NCI-H1694 treated with DMSO at 0.1 percent for 48 hours (cell line): ENCODE results near the gene MIPEP.
"Not testable (repeated sequence)": the region's sequence is repeated elsewhere in the genome, so short reads cannot be mapped to it uniquely, and the experiment has no call there.

Experiments used
- DNase-seq: peaks from one replicate; lab custom pipeline; 2025; lab: John Stamatoyannopoulos, UW

Gene MIPEP

GRCh38 chr13:23749288-23749873 lies 139.8 kb downstream of the MIPEP start:
- DNase-seq: no peak

GRCh38 chr13:23748109-23748990 lies 140.8 kb downstream of the MIPEP start:
- DNase-seq: no peak

DNA sequence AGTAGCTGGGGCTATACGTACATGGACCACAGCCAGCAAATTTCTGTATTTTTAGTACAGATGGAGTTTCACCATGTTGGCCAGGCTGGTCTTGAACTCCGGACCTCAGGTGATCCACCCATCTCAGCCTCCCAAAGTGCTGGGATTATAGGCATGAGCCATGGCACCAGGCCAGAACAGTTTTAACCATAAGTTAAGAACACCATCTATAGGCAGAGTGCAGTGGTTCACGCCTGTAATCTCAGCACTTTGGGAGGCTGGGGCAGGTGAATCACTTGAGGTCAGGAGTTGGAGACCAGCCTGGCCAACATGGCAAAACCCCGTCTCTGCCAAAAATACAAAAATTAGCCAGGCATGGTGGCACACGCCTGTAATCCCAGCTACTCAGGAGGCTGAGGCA lies 143.1 kb downstream of the MIPEP start:
- DNase-seq: not testable (repeated sequence)

- no peak for DNase-seq
Measured at GRCh38 chr13:23744315-23744714, 144.9 kb downstream of the MIPEP start.

DNA sequence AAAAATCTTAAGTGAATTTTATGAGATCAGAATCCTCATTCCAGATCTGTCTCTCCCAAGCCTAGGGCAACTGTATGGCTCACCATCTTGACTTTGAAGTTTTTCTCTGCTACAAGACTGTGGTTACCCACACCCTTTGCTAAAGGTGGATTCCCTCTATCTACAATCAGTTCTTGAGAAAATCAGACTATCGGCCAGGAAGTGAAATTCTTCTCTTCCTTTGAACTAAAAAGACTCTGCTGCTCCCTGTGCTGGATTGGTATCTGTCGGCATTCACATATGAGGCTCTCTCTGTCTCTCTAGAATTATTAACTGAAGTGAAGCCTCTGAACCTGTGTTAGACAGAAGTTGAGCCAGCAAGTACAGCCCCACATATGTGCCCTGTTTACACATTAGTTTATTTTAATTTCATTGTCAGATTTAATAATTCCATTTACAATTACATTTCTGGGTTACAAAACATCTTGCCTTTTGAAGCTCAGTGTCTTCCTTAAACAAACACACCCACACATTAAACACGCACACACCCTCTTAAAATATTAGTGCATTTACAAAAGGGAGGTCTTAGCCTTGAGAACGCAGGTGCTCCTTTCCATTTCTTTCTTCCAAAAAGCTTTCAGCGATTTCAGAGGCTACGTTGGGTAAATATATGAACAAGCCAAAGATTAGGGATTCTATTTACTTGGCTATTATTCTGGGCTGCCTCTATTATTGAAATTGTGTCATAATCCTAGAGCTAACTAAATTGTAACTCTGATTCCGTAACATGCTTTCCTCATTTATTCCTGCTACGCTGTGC lies 145.7 kb downstream of the MIPEP start:
- DNase-seq: no peak

GRCh38 chr13:23741879-23742510 lies 147.2 kb downstream of the MIPEP start:
- DNase-seq: no peak

- no peak for DNase-seq
Measured at GRCh38 chr13:23740002-23740401, 149.2 kb downstream of the MIPEP start.

GRCh38 chr13:23739596-23739995 lies 149.6 kb downstream of the MIPEP start:
- DNase-seq: peak; percentile 35

DNA sequence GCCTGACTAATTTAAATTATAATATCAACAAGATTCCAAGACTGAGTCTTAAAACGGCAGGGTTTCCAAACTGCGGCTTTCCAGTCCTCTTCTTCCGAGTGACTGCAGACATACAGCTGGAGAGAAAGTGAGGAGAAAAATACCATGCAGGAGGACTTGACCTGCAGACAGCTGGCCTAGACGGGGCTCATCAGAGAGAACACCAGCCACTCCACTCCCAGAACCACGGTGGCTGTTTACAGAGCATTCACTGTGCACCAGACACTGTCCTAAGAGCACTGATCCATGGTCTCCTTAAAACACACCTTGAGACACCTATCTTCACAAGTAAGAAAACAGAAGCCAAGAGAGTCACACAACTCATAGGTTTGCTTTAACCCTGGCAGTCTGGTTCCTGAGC lies 152.7 kb downstream of the MIPEP start:
- DNase-seq: no peak

DNA sequence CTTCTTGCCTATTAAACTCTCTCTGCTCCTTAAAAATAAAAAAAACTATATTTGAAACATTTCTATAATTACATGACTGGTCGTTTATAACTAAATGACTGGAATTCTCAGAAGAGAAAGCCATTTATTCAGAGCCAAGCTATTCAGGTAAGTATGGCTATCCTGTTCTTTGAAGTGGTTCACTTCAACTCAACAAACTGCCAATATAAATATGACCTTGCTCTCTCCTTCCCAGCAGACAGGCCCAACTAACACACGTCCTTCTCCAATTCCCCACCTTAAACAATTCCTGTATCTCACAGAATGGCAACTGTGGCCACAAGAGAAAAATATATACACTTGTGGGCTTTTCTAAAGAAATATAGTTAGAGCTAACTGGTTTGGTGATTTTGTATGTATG lies 153.9 kb downstream of the MIPEP start:
- DNase-seq: no peak

DNA sequence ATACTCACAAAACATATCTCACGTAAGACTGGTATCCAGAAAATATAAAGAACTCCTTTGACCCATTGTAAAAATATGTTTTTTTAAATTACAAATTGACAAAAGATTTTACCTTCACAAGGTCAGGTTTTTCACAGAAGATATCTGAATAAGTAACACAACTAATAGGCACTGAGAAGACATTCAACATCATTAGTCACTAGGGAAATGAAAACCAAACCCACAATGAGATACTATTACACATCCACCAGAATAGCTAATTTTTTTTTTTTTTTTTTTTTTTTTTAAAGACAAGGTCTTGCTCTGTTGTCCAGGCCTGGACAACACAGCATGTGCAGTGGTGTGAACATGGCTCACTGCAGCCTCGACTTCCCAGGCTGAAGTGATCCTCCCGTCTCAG lies 157.5 kb downstream of the MIPEP start:
- DNase-seq: no peak

DNA sequence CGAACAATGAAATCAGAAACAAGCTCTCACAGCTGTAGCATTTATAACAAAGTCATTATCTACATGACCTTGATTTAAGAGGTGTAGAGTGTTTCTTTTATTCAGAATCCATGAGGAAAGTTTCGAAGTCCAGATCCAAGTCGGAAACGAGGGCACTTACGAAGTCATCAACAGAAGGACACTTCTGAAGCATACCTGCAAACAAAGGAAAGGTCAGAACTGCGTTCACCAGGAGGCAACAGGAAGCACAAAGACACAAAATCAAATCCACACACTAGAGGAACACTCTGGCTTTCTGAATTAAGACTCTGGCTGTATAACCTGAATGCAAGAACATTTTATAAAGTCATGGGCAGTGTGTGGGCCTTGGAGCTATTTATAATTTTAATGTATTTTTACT lies 158.9 kb downstream of the MIPEP start:
- no peak for DNase-seq

DNA sequence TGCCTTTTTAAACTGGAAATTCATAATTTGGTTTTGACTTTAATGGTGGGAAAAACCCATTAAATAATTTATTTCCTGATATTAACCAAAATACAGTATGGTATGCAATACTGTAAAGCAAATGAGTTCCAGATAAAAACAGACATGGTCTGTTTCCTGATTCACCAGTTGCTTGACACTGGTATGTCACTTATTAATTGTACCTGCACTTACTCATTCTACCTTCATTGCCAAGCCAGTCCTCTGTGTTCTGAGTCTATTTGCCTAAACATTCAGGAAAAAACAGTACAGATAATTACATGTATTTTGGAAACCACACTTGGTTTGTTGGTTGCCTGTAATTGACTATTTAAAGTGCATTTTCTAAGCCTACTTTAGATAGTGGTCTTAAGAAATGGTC lies 159.7 kb downstream of the MIPEP start:
- DNase-seq: no peak

DNA sequence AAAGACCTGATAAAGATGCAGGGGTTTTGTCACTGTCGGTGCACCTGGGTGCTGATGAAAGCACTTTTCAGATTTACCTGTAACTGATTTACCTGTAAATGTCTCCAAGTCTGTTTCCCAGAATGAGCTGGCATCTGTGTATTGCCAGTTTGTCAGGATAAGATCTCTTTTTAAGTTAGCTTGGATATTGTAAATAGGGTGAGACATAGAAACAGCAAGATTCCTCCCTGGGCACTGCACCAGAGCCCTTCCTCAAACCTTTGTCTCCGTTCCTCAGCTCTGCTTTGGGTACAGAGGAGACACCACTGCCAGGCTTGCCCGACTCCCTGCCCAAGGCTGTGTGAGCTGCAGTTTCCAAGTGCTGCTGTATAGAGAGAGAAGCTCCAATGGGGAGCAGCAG lies 160.4 kb downstream of the MIPEP start:
- DNase-seq: no peak

GRCh38 chr13:23725922-23726321 lies 163.3 kb downstream of the MIPEP start:
- no peak for DNase-seq

DNA sequence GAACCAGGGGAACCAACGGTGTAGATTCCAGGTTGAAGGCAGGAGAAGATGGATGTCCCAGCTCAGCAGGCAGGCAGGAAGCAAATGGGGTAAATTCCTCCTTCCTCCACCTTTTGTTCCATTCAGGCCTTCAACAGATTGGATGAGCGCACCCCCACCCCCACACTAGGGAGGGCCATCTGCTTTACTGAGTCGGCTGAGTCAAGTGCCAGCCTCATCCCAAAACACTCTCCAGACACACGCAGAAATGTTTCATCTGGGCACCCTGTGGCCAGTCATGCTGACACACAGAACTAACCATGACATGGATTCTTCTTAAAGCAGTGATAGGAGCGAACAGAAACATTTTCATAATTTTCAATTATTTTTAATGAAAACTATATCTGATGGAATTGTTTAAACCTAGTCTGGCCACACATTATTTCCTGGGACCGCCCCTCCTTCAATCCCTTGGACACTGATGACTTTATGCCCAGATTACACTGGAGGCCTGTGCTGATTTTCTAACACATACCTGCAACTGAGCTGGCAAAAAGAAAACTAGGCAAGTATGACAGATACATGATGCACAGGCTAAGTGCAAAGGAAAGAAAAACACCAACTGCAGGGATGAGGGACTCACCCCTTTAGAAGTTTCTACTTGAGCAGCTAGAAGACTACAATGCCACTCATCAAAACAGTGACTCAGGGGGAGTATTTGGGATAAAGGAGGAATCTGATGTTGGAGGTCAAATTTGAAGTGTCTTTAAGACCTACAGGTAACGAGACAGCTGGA lies 164.8 kb downstream of the MIPEP start:
- peak; percentile 10 for DNase-seq

DNA sequence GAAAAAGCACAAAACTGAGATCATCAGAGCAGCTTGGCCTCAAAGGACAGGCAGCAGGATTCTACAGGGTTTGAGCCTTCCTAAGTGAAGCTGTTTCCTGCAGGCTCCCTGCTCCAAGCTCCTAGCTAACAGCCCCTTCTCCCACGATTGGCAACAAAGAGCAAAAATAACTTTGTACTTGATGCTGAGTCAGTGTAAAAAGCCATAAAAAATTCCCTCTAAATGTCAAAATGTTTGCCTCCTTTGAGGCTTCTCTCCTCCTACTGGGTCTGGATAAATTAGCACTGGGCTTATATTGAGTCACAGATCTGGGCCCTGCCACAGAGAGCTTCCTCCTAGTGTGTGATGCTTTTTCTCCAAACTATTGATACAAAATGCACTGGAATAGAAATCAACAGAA lies 165.7 kb downstream of the MIPEP start:
- DNase-seq: no peak

GRCh38 chr13:23722726-23723453 lies 166.3 kb downstream of the MIPEP start:
- DNase-seq: no peak

DNA sequence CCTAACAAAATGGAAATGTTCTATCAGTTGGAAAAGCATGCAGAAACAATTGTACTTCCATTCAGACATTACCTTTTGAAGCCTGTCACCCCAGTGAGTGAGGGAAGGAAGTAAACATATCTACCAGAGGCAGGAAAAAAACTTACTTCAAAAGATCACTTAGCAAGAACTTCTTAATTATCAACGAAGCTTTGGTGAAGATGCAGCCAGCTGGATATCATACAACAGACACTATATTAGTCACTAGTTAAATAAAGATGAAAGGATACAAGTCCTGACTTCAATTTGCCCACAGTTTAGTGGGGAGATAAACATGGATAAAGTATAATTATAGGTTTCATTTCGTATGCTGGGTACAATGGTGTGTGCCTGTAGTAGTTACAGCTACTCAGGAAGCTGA lies 170.2 kb downstream of the MIPEP start:
- DNase-seq: no peak

DNA sequence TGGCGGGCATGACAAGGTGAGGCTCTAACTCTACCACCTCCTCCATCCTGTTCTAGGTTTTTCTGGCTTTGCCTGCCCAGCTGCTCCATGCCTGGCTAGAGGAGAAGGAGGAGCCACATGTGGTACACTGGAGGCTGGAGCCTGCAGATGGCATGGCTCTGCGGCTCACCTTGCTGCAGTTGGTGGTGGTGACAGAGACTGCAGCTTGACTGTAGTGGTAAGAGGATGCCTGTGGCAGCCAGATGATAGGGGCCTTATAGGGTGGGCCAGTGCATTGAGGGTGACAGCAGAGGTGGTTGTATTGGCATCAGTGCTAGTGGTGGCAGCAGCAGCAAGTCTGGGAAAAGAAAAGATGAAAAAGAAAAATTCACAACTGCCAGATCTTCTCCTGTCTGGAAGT lies 172.8 kb downstream of the MIPEP start:
- DNase-seq: no peak

- no peak for DNase-seq
Measured at GRCh38 chr13:23715762-23716235, 173.4 kb downstream of the MIPEP start.
